ENCODE data around the gene RNU4-1. TPM values are rescaled to one million over a fixed set of nuclear protein-coding genes. Genes with fewer than 3 reads are reported as not detected.

RNU4-1 gene
- total RNA-seq, 4 donors from 2014 or later = under 0.01 TPM; not detected in 2

- DNase-seq (ENCODE audit: extremely low spot score) = no peak
- TF ChIP-seq POLR2A (IDR thresholded peaks at IDR 0.05; ENCODE audit: low read depth) (peak; percentile 82), POLR2AphosphoS5 (IDR thresholded peaks at IDR 0.05) (peak; percentile 67 to 91), EP300 (IDR thresholded peaks at IDR 0.05) (no peak), CTCF (IDR thresholded peaks at IDR 0.05) (peak; percentile 84 to 93 (median 88))
- Histone ChIP-seq H3K4me1 (peaks cover 38 to 51% (median 46%) of the 10 kb centered on the region in 4 donors), H3K27me3 (no peaks in the 10 kb centered on the region), H3K36me3 (peaks cover 0 to 2% (median 0%) of the 10 kb centered on the region in 4 donors), H3K9me3 (no peaks in the 10 kb centered on the region), H3K27ac (replicated peaks in 1 of 4) (peak within 1 kb of the TSS; percentile 96 to 98 (median 96)), H3K4me3 (peak within 1 kb of the TSS; percentile 84 to 100 (median 99))
- intact Hi-C loops (cut with DNase I) = loop anchor here (1.0 kb wide), 1 partner anchor 37 kb away; no protein-coding TSS in a partner anchor
- 7% methylated on average over 5 of the region's 81 CpGs for WGBS
Measured at GRCh38 chr12:120265473-120266179, 27.4 kb downstream of the RNU4-1 start, which contains the start of gene PXN. TSS of gene PXN (minus strand) at chr12:120265730. CDS start at chr12:120265629, 101 bp downstream.

GRCh38 chr12:120264904-120265472, 28.0 kb downstream of the RNU4-1 start:
- H3K27me3 ChIP-seq = no peaks in the 10 kb centered on the region
- DNase-seq (ENCODE audit: extremely low spot score) = no peak
- H3K4me1 ChIP-seq = peaks cover 44 to 57% (median 53%) of the 10 kb centered on the region in 4 donors
- H3K9me3 ChIP-seq = no peaks in the 10 kb centered on the region
- H3K4me3 ChIP-seq = peak overlapping the region; percentile 84 to 100 (median 99)
- intact Hi-C loops (cut with DNase I) = loop anchor here (1.0 kb wide), 2 partner anchors 34 to 37 kb away; no protein-coding TSS in a partner anchor
- TF ChIP-seq POLR2AphosphoS5 (IDR thresholded peaks at IDR 0.05) = no peak
- TF ChIP-seq POLR2A (IDR thresholded peaks at IDR 0.05; ENCODE audit: low read depth) = no peak
- no peak for TF ChIP-seq CTCF (IDR thresholded peaks at IDR 0.05)
- TF ChIP-seq EP300 (IDR thresholded peaks at IDR 0.05) = no peak
- WGBS = 5% methylated on average over 11 of the region's 29 CpGs
- H3K27ac ChIP-seq (replicated peaks in 1 of 4) = peak overlapping the region; percentile 96 to 98 (median 96)
- H3K36me3 ChIP-seq = peaks cover 0 to 8% (median 0%) of the 10 kb centered on the region in 4 donors

- Histone ChIP-seq H3K27ac (replicated peaks in 1 of 4) (peak overlapping the region; percentile 96 to 98 (median 96)), H3K4me3 (peak overlapping the region; percentile 84 to 100 (median 99)), H3K27me3 (no peaks in the 10 kb centered on the region), H3K4me1 (peaks cover 51 to 64% (median 60%) of the 10 kb centered on the region in 4 donors), H3K9me3 (no peaks in the 10 kb centered on the region), H3K36me3 (peaks cover 0 to 10% (median 0%) of the 10 kb centered on the region in 4 donors)
- WGBS = 12% methylated on average over 7 of the region's 15 CpGs
- no peak for DNase-seq (ENCODE audit: extremely low spot score)
- intact Hi-C loops (cut with DNase I) = loop anchor here (1.0 kb wide), 1 partner anchor 33 kb away; no protein-coding TSS in a partner anchor
- TF ChIP-seq EP300 (IDR thresholded peaks at IDR 0.05) = peak; percentile 7
- TF ChIP-seq POLR2A (IDR thresholded peaks at IDR 0.05; ENCODE audit: low read depth) = no peak
- peak in 1 of 2 donors; percentile 29 for TF ChIP-seq POLR2AphosphoS5 (IDR thresholded peaks at IDR 0.05)
Measured at GRCh38 chr12:120264086-120264903, 28.7 kb downstream of the RNU4-1 start.

- peak overlapping the region; percentile 84 to 100 (median 99) for H3K4me3 ChIP-seq
- H3K27ac ChIP-seq (replicated peaks in 1 of 4) = peak overlapping the region; percentile 96 to 98 (median 96)
- no peak for DNase-seq (ENCODE audit: extremely low spot score)
- H3K36me3 ChIP-seq = peaks cover 0 to 10% (median 0%) of the 10 kb centered on the region in 4 donors
- intact Hi-C loops (cut with DNase I) = loop anchor here (1.0 kb wide), 1 partner anchor 32 kb away; no protein-coding TSS in a partner anchor
- no peaks in the 10 kb centered on the region for H3K27me3 ChIP-seq
- TF ChIP-seq EP300 (IDR thresholded peaks at IDR 0.05) (no peak), CTCF (IDR thresholded peaks at IDR 0.05) (no peak), POLR2A (IDR thresholded peaks at IDR 0.05; ENCODE audit: low read depth) (no peak), POLR2AphosphoS5 (IDR thresholded peaks at IDR 0.05) (no peak)
- H3K9me3 ChIP-seq = no peaks in the 10 kb centered on the region
- peaks cover 57 to 70% (median 65%) of the 10 kb centered on the region in 4 donors for H3K4me1 ChIP-seq
- WGBS = 46% methylated on average over 5 of the region's 5 CpGs
Measured at GRCh38 chr12:120263748-120264085, 29.3 kb downstream of the RNU4-1 start.

Measured in esophagus muscularis mucosa (tissue), 4 donors.